HG02798 (cell line): ENCODE measurements around the gene GDE1.
A peak's percentile ranks its signal among the peaks of the same experiment; 100 is the strongest.

Source experiments
- ATAC-seq: cut with Tn5 transposase; IDR thresholded peaks from one replicate; pipeline ENCODE4 v1.9.1; 2021; ENCODE audit warnings: mild to moderate bottlenecking; ENCODE audit not compliant: unreplicated experiment, poor library complexity

The GDE1 gene

DNA sequence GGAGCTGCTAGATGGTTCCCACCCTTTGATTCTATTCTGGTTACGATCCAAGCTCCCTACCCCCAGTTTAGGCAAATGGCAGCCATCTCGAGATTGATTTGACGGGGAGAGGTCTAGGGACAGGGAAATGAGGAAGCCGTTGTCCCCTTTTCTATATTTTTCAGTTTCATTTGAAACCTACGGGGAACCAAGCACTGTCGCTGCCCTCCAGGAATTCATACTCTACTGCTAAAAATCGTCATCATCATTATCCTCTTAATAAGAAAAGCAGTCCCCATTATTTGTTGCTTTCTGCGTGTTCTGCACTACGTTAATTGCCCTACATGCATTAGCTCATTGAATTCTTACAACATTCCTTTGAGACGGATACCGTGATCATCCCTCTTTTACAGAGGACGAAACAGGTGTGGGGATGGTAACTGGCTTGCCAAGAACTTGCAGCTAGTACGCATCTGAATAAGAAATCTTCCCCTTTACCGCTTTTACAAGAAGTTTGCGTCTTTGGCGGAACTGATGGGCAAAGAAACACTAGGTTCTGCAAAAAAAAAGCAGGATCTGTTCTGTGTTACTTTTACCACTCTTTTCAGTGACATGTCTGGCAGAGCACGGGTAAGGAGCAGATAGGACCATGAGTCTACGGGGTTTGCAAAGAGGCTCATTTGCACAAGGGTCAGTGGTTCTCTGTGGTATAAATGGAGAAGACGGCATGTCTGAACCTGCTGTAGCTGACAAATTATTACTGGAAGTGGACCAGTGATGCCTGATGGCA, 2.9 kb upstream of the GDE1 start:
- ATAC-seq: no peak

DNA sequence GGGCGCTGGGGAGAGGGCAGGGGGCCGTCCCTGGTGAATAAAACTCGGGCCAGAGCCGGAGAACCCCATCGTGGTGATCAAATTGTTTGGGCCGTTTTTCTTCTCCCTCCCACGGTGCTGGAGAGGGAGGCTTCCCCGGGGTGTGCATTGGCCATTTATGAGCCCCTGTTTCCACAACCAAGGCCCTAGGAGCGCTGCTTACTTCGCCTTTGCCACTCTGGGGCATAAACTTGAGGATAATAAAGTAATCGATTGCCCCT, 2.4 kb upstream of the GDE1 start:
- no peak for ATAC-seq

DNA sequence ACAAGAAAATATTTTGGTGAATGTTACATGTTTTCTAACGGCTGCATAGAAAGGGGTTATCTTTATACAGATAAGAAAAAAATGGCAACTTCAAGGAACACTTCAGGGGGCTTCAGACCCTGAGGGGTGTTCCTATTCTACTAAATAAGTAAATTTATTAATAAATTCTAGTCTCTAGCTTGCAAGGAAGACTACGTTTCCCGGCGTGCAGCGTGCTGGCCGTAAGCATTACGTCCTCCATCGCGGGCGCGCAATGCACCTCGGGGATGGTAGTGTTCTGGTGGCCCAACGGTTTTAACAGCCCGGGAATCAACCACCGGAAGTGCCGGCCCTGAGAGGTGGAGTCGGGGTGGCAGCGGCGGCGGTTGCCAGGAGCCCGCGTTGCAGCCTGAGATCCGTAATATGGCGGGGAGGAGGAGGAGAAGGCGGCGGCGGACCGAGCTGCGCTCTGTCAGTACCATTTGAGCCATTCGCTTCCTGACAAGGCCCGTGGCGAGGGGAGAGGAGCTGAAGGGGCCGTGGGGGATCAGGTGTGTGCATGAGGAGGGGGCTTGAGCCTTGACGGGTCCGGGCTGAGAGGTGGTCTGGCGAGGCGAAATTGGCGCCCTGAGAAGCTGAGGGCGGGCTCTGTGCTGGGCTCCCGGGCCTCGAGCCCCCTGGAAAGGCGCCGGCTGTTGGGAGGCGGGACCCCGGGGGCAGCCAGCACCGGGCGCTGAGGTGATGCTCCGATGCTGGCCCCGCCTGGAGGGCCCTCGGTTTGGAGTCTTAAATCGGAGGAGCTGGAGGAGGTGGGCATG, 1.9 kb upstream of the GDE1 start, which contains the start of gene CCP110:
TSS of gene CCP110 (plus strand) at position 384 of the 797 bp plus-strand sequence. CDS start 3,940 bp downstream, outside the sequence.
- ATAC-seq: peak; percentile 73

DNA sequence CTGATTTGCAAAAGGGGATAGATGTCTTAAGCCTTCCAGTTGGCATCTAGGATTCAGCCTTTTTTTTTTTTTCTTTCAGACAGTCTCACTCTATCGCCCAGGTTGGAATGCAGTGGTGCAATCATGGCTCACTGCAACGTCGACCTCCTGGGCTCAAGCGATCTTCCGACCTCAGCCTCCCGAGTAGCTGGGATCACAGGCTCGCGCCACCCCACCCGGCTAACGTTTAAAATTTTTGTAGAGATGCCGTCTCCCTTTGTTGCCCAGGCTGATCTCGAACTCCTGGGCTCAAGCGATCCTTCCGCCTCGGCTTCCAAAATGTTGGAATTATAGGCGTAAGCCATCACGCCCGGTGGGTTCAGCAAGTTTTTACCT, 1.3 kb upstream of the GDE1 start:
- ATAC-seq: no peak

DNA sequence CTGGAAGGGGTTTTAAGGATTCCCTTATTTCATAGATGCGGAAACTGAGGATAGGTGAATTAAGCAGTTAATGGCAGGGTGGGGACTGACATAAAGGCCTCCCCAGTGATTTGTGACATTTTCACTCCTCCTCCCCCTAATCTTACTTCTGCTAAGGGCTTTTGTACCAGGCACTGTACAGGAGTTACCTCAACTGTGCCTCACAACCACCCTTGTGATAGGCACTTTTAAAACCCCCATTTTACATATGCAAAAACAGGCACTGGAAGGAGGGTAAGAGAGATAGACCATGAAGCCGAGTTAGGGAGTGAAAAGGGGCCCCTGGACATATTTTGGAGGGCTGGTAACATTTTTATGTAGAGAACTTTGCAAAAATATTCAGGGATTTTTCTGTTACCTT, 862 bp upstream of the GDE1 start:
- no peak for ATAC-seq

DNA sequence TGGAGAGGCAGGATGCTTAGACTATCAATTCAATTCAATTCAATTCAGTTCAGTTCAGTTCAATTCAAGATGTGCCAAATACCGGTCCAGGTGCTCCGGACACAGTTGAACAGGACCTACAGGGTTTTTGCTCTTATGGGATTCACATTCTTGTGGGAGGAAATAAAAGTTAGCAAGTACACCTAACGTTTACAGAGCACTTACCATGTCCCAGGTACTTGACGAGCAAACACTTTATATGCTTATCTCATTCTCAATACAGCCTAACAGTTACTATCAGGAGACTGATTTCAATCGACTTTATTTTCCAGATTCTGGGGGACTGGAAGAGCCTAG, 467 bp upstream of the GDE1 start:
- ATAC-seq: no peak

DNA sequence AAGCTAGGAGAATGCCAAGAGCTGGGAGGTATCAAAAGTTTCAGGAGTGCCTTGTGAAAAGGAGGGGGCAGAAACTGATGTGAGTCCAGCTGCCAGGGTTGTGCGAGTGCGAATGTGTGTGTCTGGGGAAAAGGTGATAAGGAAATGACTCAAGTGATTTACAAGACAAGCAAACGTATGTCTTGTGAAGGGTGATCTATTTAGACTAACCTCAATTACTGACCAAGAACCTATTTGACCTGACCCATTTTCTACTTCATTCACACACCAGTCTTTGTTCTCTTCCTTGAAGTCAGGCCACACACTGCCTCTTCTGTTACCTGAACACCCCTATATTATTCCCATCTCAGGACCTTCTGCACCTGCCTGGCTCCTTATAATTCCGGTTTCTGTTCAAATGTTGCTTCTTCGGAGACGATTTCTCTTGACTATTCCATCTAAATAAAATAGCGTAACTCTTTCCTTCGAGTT, 1.0 kb downstream of the GDE1 start:
- ATAC-seq: no peak

DNA sequence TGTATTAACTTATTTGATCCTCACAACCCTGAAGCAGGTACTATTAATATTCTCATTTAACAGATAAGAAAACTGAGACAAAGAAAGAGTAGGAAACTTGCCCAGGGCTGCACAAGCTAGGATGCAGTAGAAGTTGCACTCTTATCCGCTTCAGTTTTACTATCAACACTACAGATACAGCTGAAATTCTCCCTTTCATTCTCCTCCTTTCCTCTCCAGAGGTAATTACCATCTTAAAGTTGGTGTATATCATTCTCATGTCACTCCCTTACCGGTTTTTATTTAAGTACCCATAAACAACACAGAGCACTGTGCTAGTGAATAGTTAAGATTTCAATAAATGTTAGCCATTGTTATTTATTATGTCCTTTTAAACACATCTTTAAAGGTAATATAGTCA, 3.5 kb downstream of the GDE1 start:
- no peak for ATAC-seq

DNA sequence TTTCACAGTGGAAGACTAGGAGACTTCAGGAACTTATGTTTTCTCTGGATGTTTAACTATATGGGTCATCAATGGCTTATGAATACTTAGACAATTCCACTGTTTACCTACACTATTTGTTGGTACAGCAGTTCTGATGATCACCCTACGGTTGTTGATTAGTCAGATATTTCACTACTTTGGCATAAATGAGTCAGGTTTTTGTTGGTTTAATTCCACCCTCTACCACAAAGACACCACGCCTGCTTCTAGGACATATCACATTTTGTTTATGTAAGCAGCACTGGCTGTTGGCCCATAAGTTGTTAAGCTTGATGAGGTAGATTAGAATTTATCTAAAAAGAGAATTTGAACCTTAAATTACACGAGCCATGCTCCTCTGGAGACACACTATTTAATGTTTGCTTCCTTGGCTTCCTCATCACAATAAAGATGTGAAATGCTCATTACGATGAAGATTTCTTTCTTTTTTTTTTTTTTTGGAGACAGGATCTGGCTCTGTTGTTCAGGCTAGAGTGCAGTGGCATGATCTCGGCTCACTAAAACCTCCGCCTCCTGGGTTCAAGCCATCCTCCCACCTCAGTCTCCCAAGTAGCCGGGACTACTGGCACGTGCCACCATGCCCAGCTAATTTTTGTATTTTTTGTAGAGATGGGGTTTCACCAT, 4.3 kb downstream of the GDE1 start:
- ATAC-seq: no peak

DNA sequence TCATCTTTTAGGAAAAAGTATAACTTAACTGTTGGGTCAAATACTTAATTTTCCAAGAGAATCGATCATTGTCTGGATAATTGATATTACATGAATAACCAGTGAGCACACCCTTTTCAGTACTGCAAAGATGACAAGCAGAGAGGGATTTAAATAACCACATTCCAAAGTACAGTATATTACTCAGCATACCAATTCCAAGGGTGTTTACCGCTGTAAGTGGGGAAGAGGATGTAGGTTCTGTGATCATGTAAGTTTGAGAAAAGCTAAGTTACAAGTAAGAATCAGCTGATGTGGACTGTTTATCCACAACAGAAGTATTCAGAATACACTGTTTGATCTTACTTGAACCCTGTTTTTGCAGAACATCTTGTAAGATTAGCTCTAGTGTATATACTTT, 6.1 kb downstream of the GDE1 start:
- no peak for ATAC-seq

DNA sequence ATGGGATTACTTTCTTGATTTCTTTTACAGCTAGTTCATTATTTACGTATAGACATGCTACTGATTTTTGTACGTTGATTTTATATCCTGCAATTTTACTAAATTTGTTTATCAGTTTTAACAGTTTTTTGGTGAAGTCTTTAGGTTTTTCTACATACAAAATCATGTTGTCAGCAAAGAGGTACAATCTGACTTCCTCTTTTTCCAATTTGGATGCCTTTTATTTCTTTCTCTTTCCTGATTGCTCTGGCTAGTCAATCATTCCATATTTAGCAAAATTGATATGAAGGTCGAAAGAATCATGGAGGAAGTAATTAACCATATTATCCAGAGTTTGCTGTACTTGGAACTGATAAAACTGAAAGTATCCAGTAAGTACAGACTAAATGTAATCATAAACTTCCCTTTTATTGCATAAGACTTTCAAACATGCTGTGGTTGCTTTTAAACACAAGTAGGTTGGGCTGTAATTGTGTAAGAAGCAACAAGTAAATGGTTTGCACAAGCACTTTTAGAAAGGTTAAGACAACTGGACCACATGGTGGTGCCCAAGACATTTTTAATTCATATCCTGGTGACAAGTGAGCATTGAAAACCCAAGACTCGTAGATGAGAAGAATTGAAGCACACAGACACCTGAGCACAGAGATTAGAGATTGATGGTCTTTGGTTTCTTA, 8.4 kb downstream of the GDE1 start:
- ATAC-seq: no peak

DNA sequence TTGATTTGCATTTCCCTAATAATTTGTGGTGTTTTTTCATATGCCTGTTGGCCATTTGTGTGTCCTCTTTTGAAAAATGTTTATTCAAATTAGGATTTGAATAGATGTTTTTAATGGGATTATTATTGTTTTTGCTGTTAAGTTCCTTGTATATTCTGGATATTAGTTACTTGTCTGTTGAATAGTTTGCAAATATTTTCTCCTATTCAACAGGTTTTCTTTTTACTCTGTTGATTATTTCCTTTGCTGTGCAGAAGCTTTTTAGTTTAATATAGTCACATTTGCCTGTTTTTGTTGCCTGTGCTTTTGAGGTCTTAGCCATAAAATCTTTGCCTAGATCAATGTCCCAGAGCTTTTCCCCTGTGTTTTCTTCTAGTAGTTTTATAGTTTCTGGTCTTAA, 9.6 kb downstream of the GDE1 start:
- ATAC-seq: no peak

DNA sequence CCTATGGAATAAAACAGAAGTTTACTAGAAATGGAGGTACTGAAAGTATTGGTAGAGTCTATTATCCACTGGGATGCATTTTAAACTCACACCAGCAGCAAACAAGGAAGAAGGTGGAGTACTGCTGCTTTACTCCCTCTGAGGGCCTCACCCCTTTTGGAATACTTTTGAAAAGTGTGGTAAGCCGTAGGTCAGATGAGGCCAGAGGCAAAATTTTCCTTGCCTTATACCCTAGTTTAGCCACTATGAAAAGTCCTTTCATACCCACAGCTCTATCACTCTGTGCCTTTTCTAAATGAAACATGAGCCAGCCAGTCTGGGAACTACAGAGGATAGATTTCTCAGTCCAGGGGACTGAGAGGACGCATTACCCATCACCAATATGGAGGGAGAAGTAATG, 14.0 kb downstream of the GDE1 start:
- ATAC-seq: no peak

DNA sequence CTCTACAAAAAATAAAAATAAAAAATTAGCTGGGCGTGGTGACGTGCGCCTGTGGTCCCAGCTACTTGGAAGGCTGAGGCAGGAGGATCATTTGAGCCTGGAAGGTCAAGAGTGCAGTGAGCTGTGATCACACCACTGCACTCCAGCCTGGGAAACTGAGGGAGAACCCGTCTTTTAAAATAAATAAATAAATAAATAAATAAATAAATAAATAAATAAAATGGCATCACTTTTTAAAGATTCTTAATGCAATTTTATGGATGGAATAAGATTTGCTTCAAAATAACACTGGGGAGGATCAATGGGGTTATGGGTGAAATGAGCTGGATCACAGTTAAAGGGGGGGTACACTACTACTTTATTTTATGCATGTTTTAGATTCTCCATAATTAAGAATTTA, 14.9 kb downstream of the GDE1 start:
- no peak for ATAC-seq

DNA sequence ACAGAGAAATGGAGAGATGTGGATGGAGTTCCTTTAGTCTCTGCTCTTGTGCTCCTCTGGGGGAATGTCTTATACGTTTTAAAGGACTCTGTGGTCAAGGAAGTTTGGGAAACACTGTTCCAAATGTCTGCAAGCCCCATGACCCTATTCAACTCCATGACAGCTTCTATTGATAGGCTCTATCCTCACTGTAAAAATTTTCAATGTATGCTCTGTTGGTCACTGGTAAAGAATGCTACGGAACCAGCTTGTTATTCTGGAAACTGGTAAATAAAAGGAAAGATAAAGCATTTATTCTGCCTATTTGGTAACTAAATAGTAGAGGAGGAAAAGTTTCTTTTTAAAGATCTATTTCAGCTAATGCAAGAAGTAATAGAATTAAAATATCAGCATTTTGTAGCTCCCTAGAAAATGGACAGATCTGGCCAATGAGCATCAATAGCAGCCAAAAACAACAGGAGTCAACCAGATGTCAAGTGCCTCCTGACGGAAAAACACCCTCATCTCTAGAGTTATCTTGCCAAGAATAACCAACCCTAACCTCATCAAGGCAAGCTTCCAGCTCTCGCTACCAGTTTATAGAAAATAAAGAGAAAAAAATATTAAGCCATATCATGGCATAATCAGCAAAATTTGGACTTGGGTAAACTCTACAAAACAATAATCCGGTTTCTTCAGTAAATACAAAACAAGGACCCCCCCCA, 16.1 kb downstream of the GDE1 start:
- ATAC-seq: no peak

DNA sequence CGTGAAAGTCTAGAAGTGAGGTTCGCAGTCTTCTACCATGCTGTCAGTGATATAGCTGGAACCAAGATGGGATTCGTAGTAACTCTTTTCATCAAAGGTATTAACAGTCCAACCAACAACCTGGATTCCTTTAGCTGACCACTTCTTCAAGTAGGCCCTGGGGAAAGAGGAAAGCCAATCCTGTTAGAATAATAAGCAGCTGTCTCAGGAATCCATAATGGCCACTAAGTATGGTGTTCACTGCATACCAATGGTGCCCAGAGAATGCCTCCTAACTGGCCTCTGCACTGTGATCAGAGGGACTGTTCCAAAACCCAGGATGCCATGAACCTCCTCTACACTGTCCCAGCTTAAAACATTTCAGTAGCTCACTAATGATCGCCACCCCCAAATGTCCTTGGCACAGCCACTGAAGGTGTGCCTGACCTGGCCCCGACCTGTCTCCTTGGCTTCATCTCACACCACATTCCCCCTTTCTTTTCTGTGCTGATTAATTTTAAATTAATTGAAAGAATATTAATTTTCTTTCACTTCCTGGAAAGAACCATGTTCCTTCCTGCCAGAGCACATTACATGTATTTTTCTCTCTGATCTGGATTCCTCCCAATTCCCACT, 18.3 kb downstream of the GDE1 start:
- ATAC-seq: no peak

DNA sequence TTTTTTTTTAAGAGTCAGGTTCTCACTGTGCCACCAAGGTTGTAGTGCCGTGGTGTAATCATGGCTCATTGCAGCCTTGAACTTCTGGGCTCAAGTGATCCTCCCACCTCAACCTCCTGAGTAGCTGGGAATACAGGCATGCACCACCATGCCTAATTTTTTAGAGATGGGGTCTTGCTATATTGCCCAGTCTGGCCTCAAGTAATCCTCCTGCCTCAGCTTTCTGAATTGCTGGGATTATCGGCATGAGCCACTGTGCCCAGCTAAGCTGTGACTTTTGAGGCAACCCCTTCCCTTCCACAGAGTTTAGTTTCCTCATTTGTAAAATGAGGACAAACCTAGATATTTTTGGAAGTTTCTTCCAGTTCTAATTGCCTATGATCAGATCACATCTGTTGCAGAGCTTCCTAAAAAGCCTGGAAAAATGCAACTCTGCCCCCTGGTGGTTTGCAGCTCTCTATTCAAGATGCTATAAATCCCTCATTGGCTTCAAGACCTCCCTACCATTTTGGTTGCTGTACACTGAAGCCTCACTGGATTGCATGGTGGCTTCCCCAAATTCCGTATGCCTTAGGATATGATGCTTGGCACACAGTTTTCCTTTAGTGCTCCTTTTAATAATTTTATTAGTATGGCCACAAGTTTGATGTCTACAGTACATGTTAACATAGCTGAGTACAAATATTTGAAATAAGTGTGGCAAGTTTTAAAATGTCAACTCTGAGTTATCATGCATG, 19.3 kb downstream of the GDE1 start:
- no peak for ATAC-seq

DNA sequence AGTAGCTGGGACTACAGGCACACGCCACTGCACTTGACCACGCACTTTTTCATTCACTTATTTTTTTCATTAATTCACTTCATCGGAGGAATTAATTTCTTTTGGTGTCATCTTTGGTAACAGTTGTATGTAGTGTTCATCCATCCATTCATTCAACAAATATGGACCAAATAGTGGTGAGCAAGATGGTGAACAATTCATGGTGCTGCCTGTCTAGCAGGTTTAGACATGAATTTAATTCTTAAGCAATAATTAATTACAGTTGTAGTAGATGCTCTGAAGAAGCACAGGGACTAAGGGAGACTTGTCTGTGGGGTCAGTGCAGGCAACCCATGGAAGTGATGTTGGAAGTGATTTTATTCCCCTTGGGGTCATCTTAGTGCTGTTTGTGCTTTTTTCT, 22.4 kb downstream of the GDE1 start:
- ATAC-seq: no peak

DNA sequence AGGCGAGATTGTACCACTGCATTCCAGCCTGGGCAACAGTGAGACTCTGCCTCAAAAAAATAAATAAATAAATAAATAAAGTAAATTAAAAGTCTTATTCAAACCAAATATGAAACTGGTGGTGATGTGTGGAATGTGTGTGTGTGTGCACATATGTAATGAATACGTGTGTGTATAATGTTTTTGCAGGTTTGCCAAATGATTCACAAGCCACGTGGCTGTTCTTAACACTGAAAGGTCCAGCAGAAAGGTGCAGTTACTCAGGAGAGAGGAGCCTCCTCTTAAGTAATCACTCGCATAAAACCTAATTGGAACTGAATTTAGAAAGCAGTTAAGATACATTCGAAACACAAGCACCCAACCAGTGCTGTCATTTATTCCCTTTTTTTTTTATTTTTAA, 22.9 kb downstream of the GDE1 start:
- no peak for ATAC-seq
